Gastrocnemius medialis (tissue), 4 donors: Measurements from ENCODE around the gene ADAMTS4.

Experiments used
- POLR2A ChIP-seq, 2 donors: fragments of 450-650 bp; IDR thresholded peaks; one replicate each; pipeline ENCODE4 v1.6.1; 2017; ENCODE audit warnings: antibody characterized with exemption in 2 of 2, mild to moderate bottlenecking in 2 of 2, moderate library complexity in 2 of 2
- TF ChIP-seq, protein P1 (sequence below), 5 experiments: fragments of 450-650 bp in 3 of 5; fragments of 200-600 bp in 2 of 5; sonication (generic) in 2 of 5; IDR thresholded peaks in 4 of 5; conservative IDR thresholded peaks in 1 of 5; 1 replicate in 4 of 5; 2 replicates in 1 of 5; pipeline ENCODE4 v1.5.1; 2016 to 2019; ENCODE audit warnings: antibody characterized with exemption in 5 of 5, mild to moderate bottlenecking in 3 of 5, moderate library complexity in 3 of 5

DNA sequence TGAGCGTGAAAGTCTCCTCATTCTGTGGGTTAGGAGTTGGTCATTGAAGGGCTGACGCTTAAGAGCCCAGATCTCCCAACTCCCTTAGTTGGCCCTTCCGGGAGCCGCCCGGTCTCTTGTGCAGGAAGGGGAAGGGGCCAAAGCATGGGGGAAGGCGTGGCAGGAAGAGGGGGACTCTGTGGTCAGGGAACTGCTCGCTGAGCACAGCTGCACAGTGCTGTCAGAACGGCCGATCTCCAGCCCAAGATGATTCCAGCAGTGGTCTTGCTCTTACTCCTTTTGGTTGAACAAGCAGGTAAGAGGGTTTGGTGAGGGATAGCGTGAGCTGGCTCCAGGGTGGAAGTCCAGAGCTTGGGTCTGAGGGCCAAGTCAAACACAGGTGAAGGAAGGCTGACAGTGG lies 16.2 kb upstream of the ADAMTS4 start, which contains the start of gene FCER1G:
- TF ChIP-seq, protein P1, sequence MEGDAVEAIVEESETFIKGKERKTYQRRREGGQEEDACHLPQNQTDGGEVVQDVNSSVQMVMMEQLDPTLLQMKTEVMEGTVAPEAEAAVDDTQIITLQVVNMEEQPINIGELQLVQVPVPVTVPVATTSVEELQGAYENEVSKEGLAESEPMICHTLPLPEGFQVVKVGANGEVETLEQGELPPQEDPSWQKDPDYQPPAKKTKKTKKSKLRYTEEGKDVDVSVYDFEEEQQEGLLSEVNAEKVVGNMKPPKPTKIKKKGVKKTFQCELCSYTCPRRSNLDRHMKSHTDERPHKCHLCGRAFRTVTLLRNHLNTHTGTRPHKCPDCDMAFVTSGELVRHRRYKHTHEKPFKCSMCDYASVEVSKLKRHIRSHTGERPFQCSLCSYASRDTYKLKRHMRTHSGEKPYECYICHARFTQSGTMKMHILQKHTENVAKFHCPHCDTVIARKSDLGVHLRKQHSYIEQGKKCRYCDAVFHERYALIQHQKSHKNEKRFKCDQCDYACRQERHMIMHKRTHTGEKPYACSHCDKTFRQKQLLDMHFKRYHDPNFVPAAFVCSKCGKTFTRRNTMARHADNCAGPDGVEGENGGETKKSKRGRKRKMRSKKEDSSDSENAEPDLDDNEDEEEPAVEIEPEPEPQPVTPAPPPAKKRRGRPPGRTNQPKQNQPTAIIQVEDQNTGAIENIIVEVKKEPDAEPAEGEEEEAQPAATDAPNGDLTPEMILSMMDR (IDR thresholded peaks at IDR 0.05 in 4 of 5, conservative IDR thresholded peaks at IDR 0.05 in 1 of 5): no peak
- TF ChIP-seq POLR2A (IDR thresholded peaks at IDR 0.05): peak; percentile 27 to 46
